H54 (cell line): ENCODE results near the gene LRRC47.

ENCODE experiments used
- DNase-seq: peaks from one replicate; pipeline ENCODE4 v3.0.0; 2011; ENCODE audit warnings: low spot score, mixed read lengths; ENCODE audit not compliant: insufficient read length
- FAIRE-seq: peaks from 3 replicates; lab custom pipeline; 2011; peaks lifted over from hg19 to GRCh38; lab: Jason Lieb, UNC
- POLR2A ChIP-seq: IDR thresholded peaks from 2 replicates; pipeline ENCODE4 v1.6.1; 2011; ENCODE audit warnings: low read depth, mild to moderate bottlenecking, low read length

The LRRC47 gene

DNA sequence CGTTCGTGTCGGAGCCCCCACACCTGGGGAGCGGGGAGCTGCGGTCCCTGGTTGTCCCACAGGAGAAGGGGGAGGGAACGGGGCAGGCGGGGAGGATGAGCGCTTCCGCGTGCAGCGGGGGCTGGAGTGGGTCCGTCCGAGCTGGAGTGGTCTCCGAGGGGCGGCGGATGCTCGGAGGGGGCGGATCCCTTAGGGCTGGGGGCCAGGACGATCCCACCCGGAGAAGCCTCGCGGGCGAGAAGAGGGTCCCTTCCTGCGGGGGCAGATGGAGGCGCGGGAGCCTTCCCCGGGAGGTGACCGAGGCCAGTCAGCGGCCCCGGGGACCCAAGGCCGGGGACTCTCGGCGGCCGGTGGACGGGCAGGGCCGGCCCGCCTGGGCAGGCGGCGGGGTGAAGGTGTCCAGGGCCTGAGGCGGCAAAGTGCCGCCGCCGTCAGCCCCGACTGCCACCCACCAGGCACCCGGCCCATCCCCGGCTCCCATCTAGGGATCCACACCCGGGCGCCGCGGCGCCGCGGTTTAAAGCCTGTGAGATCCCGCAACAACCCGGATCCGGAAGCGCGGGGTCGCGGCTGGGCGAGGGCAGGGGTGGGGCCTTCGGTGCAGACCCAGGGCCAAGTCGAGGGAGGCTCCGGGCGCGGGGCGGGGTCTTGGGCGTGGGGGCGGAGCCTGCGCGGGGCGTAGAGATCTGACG, 49.3 kb downstream of the LRRC47 start:
- no peak for DNase-seq
- no peak for TF ChIP-seq POLR2A
- no peak for FAIRE-seq

DNA sequence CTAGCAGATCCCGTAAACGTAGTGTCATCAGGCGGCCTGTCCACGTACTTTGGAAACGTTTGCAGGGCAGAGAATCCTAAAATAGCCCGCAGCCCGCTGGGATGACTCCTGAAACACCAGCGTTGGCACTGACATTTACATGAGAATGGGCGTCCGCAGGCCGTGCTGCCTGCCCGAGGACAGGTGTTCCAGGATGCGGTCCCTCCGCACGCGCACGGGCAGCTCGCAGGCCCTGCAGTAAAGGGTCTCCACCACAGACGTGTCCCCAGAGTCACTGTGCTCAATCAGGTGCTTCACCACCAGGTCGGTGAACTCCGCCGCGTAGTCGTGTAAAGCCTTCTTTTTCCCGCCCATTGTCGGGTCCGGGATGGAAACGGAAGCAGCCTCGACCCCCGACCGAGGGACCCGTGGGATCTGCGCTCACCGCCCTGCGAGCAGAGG, 49.9 kb downstream of the LRRC47 start:
- no peak for TF ChIP-seq POLR2A
- FAIRE-seq = no peak
- DNase-seq = no peak

DNA sequence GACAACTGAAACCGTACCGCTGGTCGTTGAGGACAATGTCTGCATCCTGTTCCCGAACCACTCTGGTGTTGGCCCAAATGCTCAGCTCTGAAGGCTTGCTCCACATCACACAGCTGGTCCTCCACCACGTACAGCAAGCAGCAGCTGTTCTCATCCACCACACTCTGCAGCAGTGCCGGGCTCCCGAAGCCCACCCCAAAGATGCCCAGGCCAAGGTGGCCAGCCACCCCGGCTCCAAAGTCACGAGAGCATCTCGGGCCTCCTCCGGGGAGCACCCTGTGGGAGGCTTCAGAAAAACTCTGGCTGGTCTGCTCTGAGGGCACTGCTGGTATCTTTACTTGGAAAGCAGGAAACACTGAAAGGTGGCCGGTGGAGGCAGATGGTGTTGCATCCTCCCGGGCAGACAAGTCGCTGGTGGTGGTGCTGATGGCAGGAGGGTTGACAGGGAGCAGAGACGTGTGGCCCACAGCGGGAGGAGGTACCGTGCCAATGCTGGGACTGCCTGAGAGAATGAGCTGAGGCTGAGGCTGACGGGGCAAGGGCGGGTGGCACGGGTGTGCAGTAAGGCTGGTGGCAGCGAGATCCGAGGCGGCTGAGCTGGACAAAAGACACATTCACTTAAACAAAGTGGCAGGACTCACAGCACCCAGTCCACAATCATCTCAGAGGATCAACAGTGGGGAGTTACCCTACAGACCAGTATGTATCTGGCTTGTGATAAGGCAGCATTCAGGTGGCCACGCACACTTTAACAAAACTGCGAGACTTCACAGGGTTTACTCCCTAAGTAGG, 50.5 kb downstream of the LRRC47 start:
- no peak for TF ChIP-seq POLR2A
- FAIRE-seq = no peak

DNA sequence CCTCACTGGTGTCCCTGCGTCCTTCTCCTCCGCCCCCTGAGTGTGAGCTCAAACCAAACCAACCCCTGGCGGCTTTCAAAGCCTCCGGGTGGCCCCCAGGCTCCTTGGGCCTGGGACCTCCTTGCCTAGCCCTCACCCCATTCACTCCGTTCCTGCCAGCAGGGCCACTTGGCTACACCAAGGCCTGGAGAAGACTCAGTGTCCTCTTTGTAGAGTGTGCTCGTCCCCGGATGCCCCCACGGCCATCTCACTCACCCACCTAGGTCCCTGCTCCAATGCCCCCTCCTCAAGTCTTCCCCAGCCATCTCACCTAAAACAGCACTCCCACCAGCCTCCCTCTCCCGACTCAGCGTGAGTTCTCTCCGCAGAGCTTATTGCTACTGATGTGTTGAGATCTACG, 51.2 kb downstream of the LRRC47 start:
- no peak for TF ChIP-seq POLR2A
- no peak for FAIRE-seq
- DNase-seq = no peak

More for the DNA sequence above, 50.5 kb downstream of the LRRC47 start:
- no peak for DNase-seq

DNA sequence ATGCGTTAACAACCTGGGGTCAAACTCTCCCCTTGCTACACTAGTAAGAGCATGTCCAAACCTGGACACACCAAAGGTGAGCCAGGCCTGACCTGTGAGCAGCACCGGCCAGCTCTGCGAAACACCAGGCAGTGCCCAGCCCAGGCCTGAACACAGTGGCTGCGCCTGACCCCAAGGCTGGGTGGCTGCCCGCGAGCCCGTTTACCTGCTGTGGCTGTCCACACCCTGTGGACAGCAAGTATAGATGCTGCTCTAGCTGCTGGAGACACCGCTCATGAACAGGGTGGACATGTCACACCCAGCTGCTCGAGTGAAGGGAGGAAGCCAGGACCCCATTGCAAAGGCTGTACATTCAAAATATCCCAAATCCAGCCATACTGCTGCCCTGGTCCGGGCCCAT, 51.7 kb downstream of the LRRC47 start:
- no peak for DNase-seq
- no peak for FAIRE-seq
- no peak for TF ChIP-seq POLR2A

DNA sequence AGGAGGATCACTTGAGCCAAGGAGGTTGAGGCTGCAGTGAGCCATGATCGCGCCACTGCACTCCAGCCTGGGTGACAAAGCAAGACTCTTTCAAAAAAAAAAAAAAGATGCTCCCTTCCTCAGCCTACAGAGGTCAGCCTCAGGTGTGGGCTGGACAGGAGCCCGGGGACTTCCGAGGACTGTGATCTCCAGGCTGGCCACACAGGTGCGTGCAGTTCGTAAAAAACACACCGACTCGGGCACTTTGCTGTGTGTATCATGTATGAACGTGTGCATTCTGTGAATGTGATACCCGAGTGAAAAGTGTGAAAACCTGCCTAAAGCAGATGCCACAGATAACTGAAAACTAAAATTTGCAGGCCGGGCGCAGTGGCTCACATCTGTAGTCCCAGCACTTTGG, 52.5 kb downstream of the LRRC47 start:
- no peak for DNase-seq
- no peak for TF ChIP-seq POLR2A
- FAIRE-seq = no peak

DNA sequence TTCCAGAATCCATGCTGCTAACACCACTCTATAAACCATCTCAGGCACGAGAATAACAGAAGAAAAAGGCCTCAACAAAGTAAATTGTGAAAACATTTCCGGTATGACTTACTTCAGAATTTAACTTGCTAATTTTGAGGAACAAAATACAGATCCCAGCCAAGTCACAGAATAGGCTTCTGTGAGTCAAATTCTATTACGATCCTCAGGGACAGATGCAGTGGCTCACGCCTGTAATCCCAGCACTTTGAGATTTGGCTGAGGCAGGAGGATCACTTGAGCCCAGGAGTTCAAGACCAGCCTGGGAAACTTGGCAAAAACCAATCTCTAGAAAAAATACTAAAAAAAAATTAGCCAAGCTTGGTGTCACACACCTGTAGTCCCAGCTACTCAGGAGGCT, 52.9 kb downstream of the LRRC47 start:
- no peak for FAIRE-seq
- no peak for DNase-seq
- TF ChIP-seq POLR2A = no peak

DNA sequence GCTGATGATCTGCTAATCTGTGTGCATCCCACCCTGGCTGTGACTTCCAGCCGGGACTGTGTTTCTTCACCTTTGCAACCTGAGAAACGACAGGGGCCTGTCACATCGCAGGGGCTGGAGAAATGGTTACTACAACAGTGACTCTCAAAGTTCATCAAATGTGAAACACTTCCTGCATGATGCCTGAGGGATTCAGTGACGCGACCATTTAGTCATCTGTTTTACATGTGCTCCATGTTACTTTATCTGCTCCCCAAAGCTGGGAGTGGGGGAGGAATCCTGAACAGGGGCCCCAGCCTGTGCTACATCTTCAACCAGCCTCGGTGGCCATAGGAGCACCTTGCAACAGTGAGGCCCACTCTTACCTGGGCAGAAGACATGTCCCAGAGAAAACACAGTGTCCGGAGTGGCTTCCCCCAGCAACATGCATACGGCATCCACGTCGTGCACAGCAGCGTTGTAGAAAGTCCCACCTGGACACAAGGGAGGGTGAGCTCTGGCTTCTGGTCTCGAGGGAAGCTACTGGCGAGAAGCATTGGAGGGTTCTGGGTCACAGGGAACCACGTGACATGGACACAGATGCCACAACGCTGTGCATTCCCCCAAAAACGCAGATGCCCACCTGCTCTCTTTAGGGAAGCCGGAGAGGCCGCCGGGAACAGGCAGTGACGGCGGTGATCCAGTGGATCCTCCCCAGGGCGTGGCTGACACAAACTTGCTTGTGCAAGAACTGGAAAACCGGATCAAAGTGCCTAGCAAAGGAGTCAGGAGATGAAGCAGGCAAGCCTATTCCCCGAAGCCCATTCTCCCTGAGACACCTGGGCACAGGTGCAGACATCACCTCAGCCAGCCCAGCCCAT, 53.6 kb downstream of the LRRC47 start:
- no peak for FAIRE-seq
- TF ChIP-seq POLR2A = no peak
- no peak for DNase-seq

DNA sequence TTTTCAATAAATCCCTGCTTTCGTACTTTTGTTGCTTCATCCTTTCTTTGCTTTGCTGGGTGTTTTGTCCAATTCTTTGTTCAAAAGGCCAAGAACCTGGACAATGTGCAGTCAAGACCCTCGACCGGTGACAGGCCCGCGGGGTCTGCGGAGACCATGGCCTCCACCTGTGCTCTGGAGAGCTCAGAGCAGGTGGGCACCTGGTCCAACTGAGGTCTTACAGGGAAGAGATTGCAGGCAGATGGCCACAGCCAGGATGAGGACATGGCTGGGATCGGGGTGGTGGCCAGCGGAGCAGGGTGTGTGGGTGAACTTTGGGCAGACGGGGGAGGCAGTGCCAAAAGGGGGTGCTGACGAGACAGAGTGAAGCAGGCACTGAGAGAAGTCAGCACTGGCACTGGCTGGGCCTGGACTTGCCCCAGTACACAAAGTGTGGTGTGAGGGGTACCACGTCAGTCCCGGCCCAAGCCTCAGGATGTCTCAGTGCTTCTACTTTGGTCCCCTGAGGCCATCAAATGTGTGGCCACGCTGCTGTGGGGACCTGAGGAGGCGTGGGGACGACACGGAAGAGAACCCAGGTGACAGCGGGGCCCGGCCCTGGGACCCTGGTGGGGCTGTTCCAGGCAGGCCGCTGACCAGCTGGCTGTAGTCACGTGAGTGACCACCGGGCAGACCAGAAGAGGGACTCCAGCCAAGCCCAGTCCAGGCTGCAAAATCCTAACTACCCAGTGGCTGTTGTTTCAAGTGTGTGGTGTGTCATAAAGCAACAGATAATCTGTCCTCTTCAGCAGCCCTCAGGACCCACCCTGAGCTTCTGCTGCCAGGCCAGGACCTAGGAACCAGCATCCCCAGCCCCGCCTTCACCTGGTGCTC, 54.5 kb downstream of the LRRC47 start:
- DNase-seq = no peak
- no peak for FAIRE-seq
- no peak for TF ChIP-seq POLR2A

DNA sequence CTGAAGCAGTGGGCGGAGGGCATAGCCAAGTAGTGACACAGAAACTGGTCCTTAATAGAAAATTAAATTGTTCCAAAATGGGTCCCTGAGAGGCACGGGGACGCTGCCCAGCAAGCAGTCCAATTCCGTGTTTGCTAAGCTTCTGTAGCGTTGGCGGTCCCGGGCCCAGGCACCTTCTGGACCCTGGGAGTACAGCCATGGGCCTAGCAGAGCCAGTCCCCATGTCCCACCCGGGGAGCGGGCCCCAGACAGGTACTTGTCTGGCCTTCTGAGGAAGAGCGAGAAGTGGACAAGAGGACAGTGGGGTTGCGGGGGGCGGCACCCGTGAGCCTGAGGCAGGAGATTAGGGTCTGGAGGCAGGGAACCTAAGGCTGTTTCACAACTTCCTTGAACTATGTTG, 55.5 kb downstream of the LRRC47 start:
- no peak for TF ChIP-seq POLR2A
- FAIRE-seq (no peak), DNase-seq (no peak)

DNA sequence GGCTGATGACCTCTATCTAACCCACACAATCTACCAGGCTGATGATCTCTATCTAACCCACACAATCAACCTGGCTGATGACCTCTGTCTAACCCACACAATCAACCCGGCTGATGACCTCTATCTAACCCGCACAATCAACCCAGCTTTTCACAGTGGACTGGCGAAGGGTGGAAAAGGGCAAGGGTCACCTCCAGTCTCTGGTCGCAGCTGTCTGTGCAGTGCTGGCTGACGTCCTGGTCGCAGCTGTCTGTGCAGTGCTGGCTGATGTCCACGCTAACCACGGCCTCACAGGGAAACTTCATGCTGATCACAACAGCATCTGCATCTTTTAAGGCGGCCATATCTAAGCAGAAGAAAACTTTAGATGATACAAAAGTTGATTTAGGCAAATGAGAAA, 56.3 kb downstream of the LRRC47 start:
- no peak for TF ChIP-seq POLR2A
- FAIRE-seq (no peak), DNase-seq (no peak)

DNA sequence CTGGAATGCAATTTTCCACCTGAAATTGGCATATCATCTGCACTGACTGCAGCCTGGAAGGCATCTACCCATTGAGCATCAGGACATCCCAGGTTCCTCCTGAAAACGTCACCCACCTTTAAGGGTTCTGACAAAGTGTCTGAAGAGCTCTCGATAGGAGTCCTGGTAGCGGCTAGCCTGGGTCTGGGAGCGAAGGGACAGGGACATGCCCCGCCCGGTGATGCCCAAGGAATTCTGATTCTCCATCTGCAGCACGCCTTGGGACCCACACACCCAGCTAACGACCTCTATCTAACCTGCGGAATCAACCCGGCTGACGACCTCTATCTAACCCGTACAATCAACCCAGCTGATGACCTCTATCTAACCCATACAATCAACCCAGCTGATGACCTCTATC, 57.4 kb downstream of the LRRC47 start:
- no peak for FAIRE-seq
- DNase-seq = no peak
- no peak for TF ChIP-seq POLR2A

DNA sequence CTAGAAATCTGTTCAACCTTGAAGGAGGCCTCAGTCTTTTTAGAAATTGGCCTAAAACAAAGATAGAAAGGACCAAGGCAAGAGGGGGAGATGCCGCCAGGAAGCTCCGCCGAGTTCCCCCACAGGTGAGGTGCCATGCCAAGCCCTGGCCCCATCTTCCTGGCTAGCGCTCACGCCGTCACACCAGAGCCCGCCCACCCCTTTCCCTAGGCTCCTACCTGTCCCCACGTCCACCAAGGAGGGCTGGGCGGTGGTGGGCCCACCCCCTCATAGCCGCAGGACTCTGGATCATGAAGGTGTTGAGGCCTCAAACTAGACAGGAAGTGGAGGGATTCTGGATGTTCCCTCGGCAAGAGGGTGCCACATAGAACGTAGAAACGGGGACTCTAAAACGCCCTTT, 59.6 kb downstream of the LRRC47 start:
- TF ChIP-seq POLR2A = no peak
- DNase-seq (no peak), FAIRE-seq (no peak)
